Peyer's patch (tissue), 4 donors: ENCODE measurements around the gene SKI. TPM values are rescaled to one million over a fixed set of nuclear protein-coding genes. Genes with fewer than 3 reads are reported as not detected.

ENCODE experiments used
- DNase-seq, 3 donors: peaks; one replicate each; pipeline ENCODE4 v3.0.0-alpha.2; 2017 to 2019
- H3K27ac ChIP-seq, 4 donors: fragments of 200-600 bp; sonication (generic); one replicate each; pipeline ENCODE4 v1.5.1; 2016 to 2019
- H3K27me3 ChIP-seq, 2 donors: fragments of 200-600 bp; sonication (generic); one replicate each; pipeline ENCODE4 v1.5.1; 2019
- H3K36me3 ChIP-seq, 3 donors: fragments of 200-600 bp; sonication (generic); one replicate each; pipeline ENCODE4 v1.5.1; 2016 to 2019
- H3K4me1 ChIP-seq, 4 donors: fragments of 200-600 bp; sonication (generic); one replicate each; pipeline ENCODE4 v1.5.1; 2016 to 2019
- H3K4me3 ChIP-seq, 4 donors: fragments of 200-600 bp; sonication (generic); 1 replicate in 3 of 4; 2 replicates in 1 of 4; pipeline ENCODE4 v1.5.1; 2016 to 2019; ENCODE audit warnings: mild to moderate bottlenecking in 1 of 4
- H3K9me3 ChIP-seq, 4 donors: fragments of 200-600 bp; sonication (generic); one replicate each; pipeline ENCODE4 v1.5.1; 2016 to 2019; ENCODE audit warnings: mild to moderate bottlenecking in 1 of 4
- CTCF ChIP-seq, 6 experiments: fragments of 450-650 bp in 4 of 6; fragments of 200-600 bp in 2 of 6; sonication (generic) in 1 of 6; IDR thresholded peaks; one replicate each; pipeline ENCODE4 v1.5.1; 2017 to 2019; ENCODE audit warnings: antibody characterized with exemption in 6 of 6, mild to moderate bottlenecking in 3 of 6, moderate library complexity in 1 of 6
- POLR2A ChIP-seq, 2 donors: fragments of 450-650 bp; IDR thresholded peaks; one replicate each; pipeline ENCODE4 v1.5.1; 2017; ENCODE audit warnings: antibody characterized with exemption in 2 of 2, mild to moderate bottlenecking in 2 of 2, moderate library complexity in 2 of 2
- total RNA-seq, 4 donors: library from RNA; depleted of rRNA; stranded (reverse); fragments of >200 nt; gene quantifications; one replicate each; pipeline ENCODE4 v1.1.0, GENCODE V29; 2016

SKI gene
- total RNA-seq, 4 donors from 2014 or later = 20.1 to 41.5 (median 37.1) TPM

- H3K27me3 ChIP-seq = no peaks in the 10 kb centered on the region
- no peaks in the 10 kb centered on the region for H3K36me3 ChIP-seq
- no peak overlapping the region for H3K27ac ChIP-seq
- DNase-seq = no peak
- TF ChIP-seq CTCF (IDR thresholded peaks at IDR 0.05) = no peak
- TF ChIP-seq POLR2A (IDR thresholded peaks at IDR 0.05) = no peak
- H3K4me3 ChIP-seq = no peak overlapping the region
- no peaks in the 10 kb centered on the region for H3K9me3 ChIP-seq
- H3K4me1 ChIP-seq = peaks cover 3 to 69% (median 21%) of the 10 kb centered on the region in 4 donors
Observed at GRCh38 chr1:2288311-2288710, 60.2 kb downstream of the SKI start.

DNA sequence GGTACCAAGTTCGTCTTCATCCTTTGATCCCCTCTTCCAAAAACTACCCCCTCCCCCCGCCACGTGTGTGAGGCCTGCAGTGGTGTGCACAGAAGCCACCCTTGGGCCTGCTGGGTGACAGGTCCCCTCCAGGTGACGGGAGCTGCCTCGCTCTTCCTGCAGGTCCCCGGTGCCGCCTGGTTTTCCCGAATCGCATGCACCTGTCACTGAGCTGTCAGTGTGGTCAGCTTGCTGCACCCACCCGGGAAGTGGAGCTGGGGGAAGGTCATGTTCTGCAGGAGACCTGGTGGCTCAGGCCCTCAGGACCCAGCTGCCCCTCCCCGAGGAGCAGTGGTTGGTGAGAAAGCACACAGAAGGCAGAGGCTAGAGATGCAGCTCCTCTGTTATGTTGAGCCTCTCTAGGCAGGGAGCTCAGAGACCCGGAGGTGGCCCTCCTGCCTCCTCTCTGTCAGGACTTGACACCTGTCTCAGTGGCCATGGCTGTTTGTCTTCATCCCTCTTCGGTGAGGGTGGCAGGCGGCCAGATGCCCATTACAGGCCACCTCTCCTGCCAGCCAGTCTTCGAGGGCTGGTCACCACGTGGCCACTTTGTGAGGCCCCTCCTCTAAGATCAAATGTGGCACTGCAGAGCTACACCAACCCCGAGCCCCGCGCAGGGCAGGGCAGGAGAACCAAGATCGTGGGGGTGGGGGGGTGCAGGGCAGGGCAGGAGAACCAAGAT is 60.9 kb downstream of the SKI start:
- DNase-seq = no peak
- Histone ChIP-seq H3K9me3 (no peaks in the 10 kb centered on the region), H3K27me3 (no peaks in the 10 kb centered on the region), H3K4me1 (peaks cover 3 to 69% (median 21%) of the 10 kb centered on the region in 4 donors), H3K4me3 (no peak overlapping the region), H3K27ac (peak overlapping the region in 3 of 4 donors; percentile 79 to 84 (median 83)), H3K36me3 (no peaks in the 10 kb centered on the region)
- no peak for TF ChIP-seq CTCF (IDR thresholded peaks at IDR 0.05)

DNA sequence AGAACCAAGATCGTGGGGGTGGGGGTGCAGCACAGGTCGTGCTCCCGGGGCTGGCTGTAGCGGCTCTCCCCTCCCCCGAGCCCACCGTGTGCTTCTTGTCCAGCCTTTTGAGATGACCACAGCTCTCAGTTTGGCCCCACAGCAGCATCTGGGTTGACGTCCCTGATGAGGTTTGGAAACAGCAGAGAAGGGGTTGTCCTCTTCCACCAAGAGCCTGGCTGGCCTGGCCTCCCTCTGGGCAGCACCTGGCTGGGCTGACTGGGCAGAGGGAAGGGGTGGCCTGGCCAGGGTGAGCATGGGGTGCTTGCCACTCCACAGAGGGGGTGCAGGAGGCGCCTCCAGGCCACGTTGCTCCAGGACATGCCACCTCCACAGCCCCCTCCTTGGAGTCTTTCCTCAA is 61.5 kb downstream of the SKI start:
- H3K4me3 ChIP-seq = no peak overlapping the region
- DNase-seq = no peak
- H3K4me1 ChIP-seq = peaks cover 3 to 68% (median 21%) of the 10 kb centered on the region in 4 donors
- H3K9me3 ChIP-seq = no peaks in the 10 kb centered on the region
- TF ChIP-seq POLR2A (IDR thresholded peaks at IDR 0.05) = no peak
- no peak for TF ChIP-seq CTCF (IDR thresholded peaks at IDR 0.05)
- H3K27me3 ChIP-seq = no peaks in the 10 kb centered on the region
- peak overlapping the region; percentile 75 to 84 (median 81) for H3K27ac ChIP-seq
- H3K36me3 ChIP-seq = no peaks in the 10 kb centered on the region

DNA sequence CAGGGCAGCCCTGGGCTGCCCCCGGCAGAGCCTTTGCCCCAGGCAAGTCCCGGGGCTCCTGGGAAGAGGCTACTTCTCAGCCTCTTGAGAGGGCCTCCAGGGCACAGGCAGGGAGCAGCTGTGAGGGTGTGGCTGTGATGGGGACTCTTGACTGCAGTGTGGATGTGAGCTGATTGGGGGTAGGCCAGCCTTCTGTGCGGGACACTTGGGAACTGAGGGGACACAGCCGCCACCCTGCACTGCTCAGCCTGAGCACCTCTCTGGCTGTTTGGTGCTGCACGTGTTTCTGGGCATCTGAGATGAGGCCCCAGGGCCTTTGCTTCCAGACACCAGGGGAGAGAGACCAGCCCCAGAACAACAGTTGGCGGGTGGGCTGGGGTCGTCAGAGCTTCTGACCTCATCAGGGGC is 62.1 kb downstream of the SKI start:
- Histone ChIP-seq H3K27me3 (no peaks in the 10 kb centered on the region), H3K4me1 (peaks cover 3 to 72% (median 21%) of the 10 kb centered on the region in 4 donors), H3K36me3 (no peaks in the 10 kb centered on the region), H3K9me3 (no peaks in the 10 kb centered on the region), H3K27ac (peak overlapping the region; percentile 75 to 84 (median 81)), H3K4me3 (peak overlapping the region; percentile 9 to 37 (median 26))
- no peak for DNase-seq
- TF ChIP-seq CTCF (IDR thresholded peaks at IDR 0.05) (no peak), POLR2A (IDR thresholded peaks at IDR 0.05) (no peak)

- peak overlapping the region; percentile 75 to 84 (median 81) for H3K27ac ChIP-seq
- peaks cover 3 to 73% (median 21%) of the 10 kb centered on the region in 4 donors for H3K4me1 ChIP-seq
- peak; percentile 71 to 94 (median 90) for DNase-seq
- no peaks in the 10 kb centered on the region for H3K36me3 ChIP-seq
- H3K9me3 ChIP-seq = no peaks in the 10 kb centered on the region
- H3K27me3 ChIP-seq = no peaks in the 10 kb centered on the region
- peak overlapping the region; percentile 9 to 37 (median 34) for H3K4me3 ChIP-seq
- TF ChIP-seq CTCF (IDR thresholded peaks at IDR 0.05) = no peak
- TF ChIP-seq POLR2A (IDR thresholded peaks at IDR 0.05) = no peak
Observed at GRCh38 chr1:2290595-2291510, 62.7 kb downstream of the SKI start.
